22Rv1 (cell line): Measurements from ENCODE around the gene GGTA1.

Experiments
- CTCF ChIP-seq: fragments of 450-650 bp; IDR thresholded peaks from 2 replicates; pipeline ENCODE4 v1.5.1; 2017; ENCODE audit warnings: mild to moderate bottlenecking
- ZFX ChIP-seq: fragments of 450-650 bp; IDR thresholded peaks from 2 replicates; pipeline ENCODE4 v1.6.1; 2017; ENCODE audit warnings: antibody characterized with exemption, borderline replicate concordance

- TF ChIP-seq CTCF: no peak
- TF ChIP-seq ZFX: no peak
These were observed 42.4 kb upstream of the GGTA1 start for GRCh38 chr9:121542025-121542424.
